Measurements from ENCODE around the gene ARL13B. TPM values are rescaled to one million over a fixed set of nuclear protein-coding genes. Genes with fewer than 3 reads are reported as not detected.
"Not testable (repeated sequence)": the region's sequence is repeated elsewhere in the genome, so short reads cannot be mapped to it uniquely, and the experiment has no call there.

The ARL13B gene
- polyA plus RNA-seq, 1 of the 3 experiments (the other 2 are of a cell fraction) = 4.9 TPM

DNA sequence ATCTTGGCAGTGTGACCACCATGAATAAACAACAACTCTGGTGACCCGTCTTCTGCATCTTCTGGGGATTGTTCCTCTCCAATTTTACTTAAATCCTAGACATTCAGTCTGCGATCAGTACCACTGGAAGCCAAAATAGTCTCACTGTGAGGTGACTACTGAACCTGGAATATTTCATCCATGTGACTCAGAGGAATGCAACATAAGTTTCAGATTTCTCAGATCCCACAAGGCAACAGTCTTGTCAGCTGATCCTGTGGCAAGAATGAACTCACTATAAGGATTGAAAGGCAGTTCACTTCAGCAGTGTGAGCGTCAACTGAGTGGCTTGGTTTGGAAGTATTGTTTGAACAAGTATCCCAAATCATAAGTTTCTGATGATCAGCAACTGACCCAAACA is 96.1 kb downstream of the ARL13B start:
- no peak overlapping the region for H3K27ac ChIP-seq (ENCODE audit: low read depth in 2 of 2, low read length in 1 of 2)
- H4K20me1 ChIP-seq (ENCODE audit: insufficient read depth) = no peaks in the 10 kb centered on the region

DNA sequence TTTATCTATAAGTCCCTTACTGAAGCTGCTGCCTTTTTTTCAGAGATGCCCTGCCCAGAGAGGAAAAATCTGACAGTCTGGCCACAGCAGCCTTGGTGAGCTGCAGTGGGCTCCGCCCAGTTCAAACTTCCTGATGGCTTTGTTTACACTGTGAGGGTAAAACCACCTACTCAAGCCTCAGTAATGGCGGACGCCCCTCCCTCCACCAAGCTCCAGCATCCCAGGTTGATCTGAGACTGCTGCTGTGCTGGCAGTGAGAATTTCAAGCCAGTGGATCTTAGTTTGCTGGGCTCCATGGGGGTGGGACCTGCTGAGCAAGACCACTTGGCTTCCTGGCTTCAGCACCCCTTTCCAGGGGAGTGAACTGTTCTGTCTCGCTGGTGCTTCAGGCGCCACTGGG is 100.6 kb downstream of the ARL13B start:
- H3F3A ChIP-seq (replicated peaks; ENCODE audit: insufficient read depth); H2AFZ ChIP-seq (ENCODE audit: low read depth); H3K9me2 ChIP-seq; H3K4me1 ChIP-seq (ENCODE audit: control insufficient read depth in 1 of 2, insufficient read depth in 2 of 2, low read depth in 1 of 2, low read length in 1 of 2); H3K27me3 ChIP-seq (ENCODE audit: insufficient read depth); DNase-seq; H3K9me3 ChIP-seq; H3K4me3 ChIP-seq (ENCODE audit: low read depth in 2 of 2, low read length in 1 of 2); H3K27ac ChIP-seq (ENCODE audit: low read depth in 2 of 2, low read length in 1 of 2); H3K4me2 ChIP-seq; H3K9ac ChIP-seq; H4K20me1 ChIP-seq (ENCODE audit: insufficient read depth); POLR2A ChIA-PET: not testable (repeated sequence)
- CTCF ChIA-PET = interaction anchor here (0.6 to 3.0 kb wide), 2 partner anchors 10 to 50 kb away, joined by 3 to 22 read pairs; no protein-coding TSS in a partner anchor
- 92% methylated on average over 2 of the region's 5 CpGs for WGBS (ENCODE audit: low lambda C conversion rate)
- Histone ChIP-seq H3K36me3 (replicated peaks in 1 of 2; ENCODE audit: control insufficient read depth in 1 of 2, insufficient read depth in 2 of 2, low read length in 1 of 2) (peaks cover 12 to 18% of the 10 kb centered on the region in 2 experiments), H3K79me2 (ENCODE audit: insufficient read depth) (peaks cover 25% of the 10 kb centered on the region)

More for the DNA sequence above, 96.1 kb downstream of the ARL13B start:
- Histone ChIP-seq H3K4me2 (no peak overlapping the region), H3K36me3 (replicated peaks in 1 of 2; ENCODE audit: control insufficient read depth in 1 of 2, insufficient read depth in 2 of 2, low read length in 1 of 2) (peaks cover 4 to 11% of the 10 kb centered on the region in 2 experiments), H3K9me2 (no peaks in the 10 kb centered on the region), H3F3A (replicated peaks; ENCODE audit: insufficient read depth) (peaks cover 5% of the 10 kb centered on the region), H3K79me2 (ENCODE audit: insufficient read depth) (peaks cover 31% of the 10 kb centered on the region), H3K4me1 (ENCODE audit: control insufficient read depth in 1 of 2, insufficient read depth in 2 of 2, low read depth in 1 of 2, low read length in 1 of 2) (no peaks in the 10 kb centered on the region), H3K4me3 (ENCODE audit: low read depth in 2 of 2, low read length in 1 of 2) (no peak overlapping the region), H3K9me3 (no peaks in the 10 kb centered on the region), H3K27me3 (ENCODE audit: insufficient read depth) (no peaks in the 10 kb centered on the region), H3K9ac (no peak overlapping the region), H2AFZ (ENCODE audit: low read depth) (no peak overlapping the region)
- DNase-seq = no peak
- TF ChIP-seq TCF12 (IDR thresholded peaks at IDR 0.05) (peak; percentile 37; the same call in 1 of the 2 replicates), NRF1 (IDR thresholded peaks at IDR 0.05; ENCODE audit: low read depth, low read length) (no peak), RAD21 (IDR thresholded peaks at IDR 0.05; ENCODE audit: low read length) (no peak), USF1 (IDR thresholded peaks at IDR 0.05; ENCODE audit: borderline replicate concordance, low read depth) (peak; percentile 42; the same call in 1 of the 2 replicates)
- TF ChIP-seq, protein P1, sequence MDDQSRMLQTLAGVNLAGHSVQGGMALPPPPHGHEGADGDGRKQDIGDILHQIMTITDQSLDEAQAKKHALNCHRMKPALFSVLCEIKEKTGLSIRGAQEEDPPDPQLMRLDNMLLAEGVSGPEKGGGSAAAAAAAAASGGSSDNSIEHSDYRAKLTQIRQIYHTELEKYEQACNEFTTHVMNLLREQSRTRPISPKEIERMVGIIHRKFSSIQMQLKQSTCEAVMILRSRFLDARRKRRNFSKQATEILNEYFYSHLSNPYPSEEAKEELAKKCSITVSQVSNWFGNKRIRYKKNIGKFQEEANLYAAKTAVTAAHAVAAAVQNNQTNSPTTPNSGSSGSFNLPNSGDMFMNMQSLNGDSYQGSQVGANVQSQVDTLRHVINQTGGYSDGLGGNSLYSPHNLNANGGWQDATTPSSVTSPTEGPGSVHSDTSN (IDR thresholded peaks at IDR 0.05) = peak; percentile 35; the same call in 1 of the 2 replicates
- TF ChIP-seq, protein P2, sequence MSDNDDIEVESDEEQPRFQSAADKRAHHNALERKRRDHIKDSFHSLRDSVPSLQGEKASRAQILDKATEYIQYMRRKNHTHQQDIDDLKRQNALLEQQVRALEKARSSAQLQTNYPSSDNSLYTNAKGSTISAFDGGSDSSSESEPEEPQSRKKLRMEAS (IDR thresholded peaks at IDR 0.05; ENCODE audit: low read depth) = no peak
- ChIA-PET CTCF (no interaction called here), POLR2A (no interaction called here)
- 88% methylated on average over 3 of the region's 3 CpGs for WGBS (ENCODE audit: low lambda C conversion rate)

GRCh38 chr3:94081884-94082283 is 101.9 kb downstream of the ARL13B start:
- Histone ChIP-seq H3K27me3 (ENCODE audit: insufficient read depth) (no peaks in the 10 kb centered on the region), H3F3A (replicated peaks; ENCODE audit: insufficient read depth) (no peaks in the 10 kb centered on the region), H3K4me1 (ENCODE audit: control insufficient read depth in 1 of 2, insufficient read depth in 2 of 2, low read depth in 1 of 2, low read length in 1 of 2) (no peaks in the 10 kb centered on the region), H3K36me3 (replicated peaks in 1 of 2; ENCODE audit: control insufficient read depth in 1 of 2, insufficient read depth in 2 of 2, low read length in 1 of 2) (peaks cover 14% of the 10 kb centered on the region in 2 experiments), H3K9me3 (no peaks in the 10 kb centered on the region), H3K27ac (ENCODE audit: low read depth in 2 of 2, low read length in 1 of 2) (no peak overlapping the region), H4K20me1 (ENCODE audit: insufficient read depth) (no peaks in the 10 kb centered on the region), H3K4me2 (no peak overlapping the region), H3K9me2 (no peaks in the 10 kb centered on the region), H2AFZ (ENCODE audit: low read depth) (no peak overlapping the region), H3K4me3 (ENCODE audit: low read depth in 2 of 2, low read length in 1 of 2) (no peak overlapping the region), H3K9ac (no peak overlapping the region), H3K79me2 (ENCODE audit: insufficient read depth) (peaks cover 22% of the 10 kb centered on the region)
- 92% methylated on average over 5 of the region's 5 CpGs for WGBS (ENCODE audit: low lambda C conversion rate)
- no peak for DNase-seq
- CTCF ChIA-PET = interaction anchor here (1.3 to 3.0 kb wide), 2 partner anchors 12 to 17 kb away, joined by 4 to 22 read pairs; no protein-coding TSS in a partner anchor
- POLR2A ChIA-PET = no interaction called here
- TF ChIP-seq MEF2A (IDR thresholded peaks at IDR 0.05; ENCODE audit: borderline replicate concordance, low read depth) = no peak
- TF ChIP-seq NRF1 (IDR thresholded peaks at IDR 0.05; ENCODE audit: low read depth, low read length) = no peak
- TF ChIP-seq TCF12 (IDR thresholded peaks at IDR 0.05) = no peak
- no peak for TF ChIP-seq ELF1 (IDR thresholded peaks at IDR 0.05)
- TF ChIP-seq RCOR1 (IDR thresholded peaks at IDR 0.05; ENCODE audit: low read length) = no peak
- no peak for TF ChIP-seq NFIC (IDR thresholded peaks at IDR 0.05; ENCODE audit: borderline replicate concordance)
- TF ChIP-seq SMC3 (IDR thresholded peaks at IDR 0.05; ENCODE audit: low read depth, low read length) = no peak
- no peak for TF ChIP-seq RXRA (IDR thresholded peaks at IDR 0.05; ENCODE audit: borderline replicate concordance, low read depth)
- no peak for TF ChIP-seq EZH2phosphoT487 (IDR thresholded peaks at IDR 0.05; ENCODE audit: borderline replicate concordance, low read depth)
- TF ChIP-seq REST (IDR thresholded peaks at IDR 0.05; ENCODE audit: low read depth, low read length) = no peak
- TF ChIP-seq EP300 (IDR thresholded peaks at IDR 0.05; ENCODE audit: borderline replicate concordance in 1 of 2, low read depth in 1 of 2, low read length in 1 of 2) = no peak
- no peak for TF ChIP-seq GABPA (IDR thresholded peaks at IDR 0.05; ENCODE audit: low read depth)
- no peak for TF ChIP-seq YY1 (IDR thresholded peaks at IDR 0.05; ENCODE audit: low read depth)
- TF ChIP-seq FOXM1 (IDR thresholded peaks at IDR 0.05; ENCODE audit: low read depth) = no peak
- TF ChIP-seq TAF1 (IDR thresholded peaks at IDR 0.05; ENCODE audit: borderline replicate concordance, low read depth, low read length) = no peak

All from SK-N-SH (cell line).